Stimulated activated CD4-positive, alpha-beta T cell treated with anti-CD3 and anti-CD28 coated beads, Interleukin-12 subunit alpha, Interleukin-12 subunit beta, amount 100 ng/mL, for 48 hours (primary cell): ENCODE measurements around the gene UBE2V1.
"Not testable (repeated sequence)": the region's sequence is repeated elsewhere in the genome, so short reads cannot be mapped to it uniquely, and the experiment has no call there.

Source experiments
- DNase-seq, 3 donors: peaks; one replicate each; pipeline ENCODE4 v3.0.0-alpha.2; 2020; ENCODE audit warnings: low read depth in 2 of 3, low spot score in 1 of 3

Gene UBE2V1

GRCh38 chr20:50115591-50116367 lies 2.8 kb upstream of the UBE2V1 start:
- peak; percentile 83 to 88 (median 84) for DNase-seq

GRCh38 chr20:50115041-50115512 lies 2.1 kb upstream of the UBE2V1 start:
- no peak for DNase-seq

GRCh38 chr20:50113420-50114224 lies 672 bp upstream of the UBE2V1 start:
- no peak for DNase-seq

- no peak for DNase-seq
These were observed 988 bp downstream of the UBE2V1 start for GRCh38 chr20:50111829-50112495.

- DNase-seq, result peak; percentile 37 to 50 (median 45)
These were observed 1.7 kb downstream of the UBE2V1 start for GRCh38 chr20:50111120-50111828.

- DNase-seq, result peak in 2 of 3 donors; percentile 42 to 46
These were observed 2.6 kb downstream of the UBE2V1 start for GRCh38 chr20:50110141-50111047.

- DNase-seq, result no peak
These were observed 4.3 kb downstream of the UBE2V1 start for GRCh38 chr20:50108556-50109235.

- DNase-seq, result no peak
These were observed 5.1 kb downstream of the UBE2V1 start for GRCh38 chr20:50107796-50108331.

GRCh38 chr20:50107086-50107660 lies 5.8 kb downstream of the UBE2V1 start:
- DNase-seq, result no peak

GRCh38 chr20:50106669-50107068 lies 6.3 kb downstream of the UBE2V1 start:
- not testable (repeated sequence) for DNase-seq

- peak in 1 of 3 donors; percentile 34 for DNase-seq
These were observed 9.4 kb downstream of the UBE2V1 start for GRCh38 chr20:50103464-50104107.

- DNase-seq, result not testable (repeated sequence)
These were observed 10.4 kb downstream of the UBE2V1 start for GRCh38 chr20:50102551-50102950.

GRCh38 chr20:50101887-50102286 lies 11.1 kb downstream of the UBE2V1 start:
- DNase-seq, result no peak

GRCh38 chr20:50101281-50101680 lies 11.7 kb downstream of the UBE2V1 start:
- no peak for DNase-seq

GRCh38 chr20:50100552-50100951 lies 12.4 kb downstream of the UBE2V1 start:
- DNase-seq, result no peak

GRCh38 chr20:50099565-50099991 lies 13.4 kb downstream of the UBE2V1 start:
- no peak for DNase-seq

- DNase-seq, result no peak
These were observed 13.8 kb downstream of the UBE2V1 start for GRCh38 chr20:50099113-50099512.

- no peak for DNase-seq
These were observed 14.7 kb downstream of the UBE2V1 start for GRCh38 chr20:50098259-50098658.
